ENCODE results near the gene UACA. TPM values are rescaled to one million over a fixed set of nuclear protein-coding genes. Genes with fewer than 3 reads are reported as not detected.

Gene UACA
- total RNA-seq, 2 experiments from 2014 or later: 6.6 TPM

DNA sequence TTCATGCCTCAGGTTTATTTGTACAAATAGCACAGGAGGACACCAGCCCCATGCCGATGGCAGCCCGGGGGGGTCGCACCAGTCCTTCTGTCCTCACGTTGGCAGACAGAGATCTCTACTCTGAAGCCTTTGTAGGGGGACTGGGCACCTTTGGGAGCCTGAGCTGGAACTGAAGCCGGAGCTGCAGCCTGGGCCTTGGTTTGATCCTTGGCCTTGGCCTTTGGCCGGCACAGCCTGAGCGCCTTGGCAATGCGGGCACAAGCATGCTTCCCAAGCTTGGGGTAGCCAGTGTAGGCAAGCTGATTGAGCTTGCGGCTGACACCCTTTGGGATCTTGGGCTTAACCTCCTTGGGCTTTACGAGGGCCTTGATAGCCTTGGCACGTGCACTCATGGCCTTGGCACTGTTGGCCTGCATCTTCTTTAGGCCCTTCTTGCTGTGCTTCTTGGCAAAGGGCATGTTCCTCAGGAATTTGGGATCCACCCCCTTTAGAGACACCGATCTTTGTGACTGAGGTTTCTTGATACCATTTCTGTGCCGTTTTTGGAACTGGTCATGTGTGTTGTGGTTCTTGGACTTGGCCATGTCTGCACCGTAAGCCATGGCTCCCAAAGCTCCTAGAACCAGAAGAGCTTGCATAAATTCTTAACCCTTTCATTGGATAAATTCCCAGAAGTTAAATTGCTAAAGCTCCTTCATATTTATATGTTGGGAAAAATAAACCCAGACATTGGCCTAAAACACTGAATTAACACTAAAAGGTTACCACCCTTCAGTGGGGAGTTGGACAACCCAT lies 33.4 kb upstream of the UACA start:
- DNase-seq (no peak), ATAC-seq (no peak)
- Mint-ChIP-seq H3K27me3 (no peaks in the 10 kb centered on the region), H3K4me3 (no peak overlapping the region), H3K36me3 (ENCODE audit: low read depth) (no peaks in the 10 kb centered on the region), H3K4me1 (no peaks in the 10 kb centered on the region), H3K27ac (no peak overlapping the region), H3K9me3 (ENCODE audit: low read depth) (no peaks in the 10 kb centered on the region)
- ChIA-PET CTCF (interaction anchor here (1.3 kb wide), 1 partner anchor 26 kb away, joined by 4 read pairs; no protein-coding TSS in a partner anchor), POLR2A (no interaction called here)
- intact Hi-C loops (cut with DNase I, micrococcal nuclease): no loop called here

DNA sequence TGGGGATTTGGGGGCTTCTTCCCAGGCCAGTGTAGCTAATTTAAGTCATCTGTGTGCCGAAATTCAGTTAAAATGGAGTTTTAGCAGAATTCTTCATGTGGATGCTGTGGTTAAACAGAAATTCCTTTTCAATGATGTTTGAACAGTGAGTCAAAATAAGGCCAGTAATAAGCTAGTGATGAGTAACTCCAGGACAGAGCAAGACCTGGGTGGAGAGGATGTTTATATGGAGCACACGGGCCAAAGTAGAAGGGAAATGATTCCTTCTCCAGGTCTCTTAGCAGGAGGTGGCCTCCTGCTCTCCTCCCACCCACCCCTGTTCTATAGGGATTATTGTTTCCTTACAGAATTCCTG lies 31.9 kb upstream of the UACA start:
- Mint-ChIP-seq H3K4me3 (no peak overlapping the region), H3K36me3 (ENCODE audit: low read depth) (no peaks in the 10 kb centered on the region), H3K27ac (no peak overlapping the region), H3K27me3 (no peaks in the 10 kb centered on the region), H3K9me3 (ENCODE audit: low read depth) (no peaks in the 10 kb centered on the region), H3K4me1 (no peaks in the 10 kb centered on the region)
- CTCF ChIA-PET: no interaction called here
- no peak for ATAC-seq
- POLR2A ChIA-PET: no interaction called here
- no peak for DNase-seq
- intact Hi-C loops (cut with DNase I, micrococcal nuclease): no loop called here

DNA sequence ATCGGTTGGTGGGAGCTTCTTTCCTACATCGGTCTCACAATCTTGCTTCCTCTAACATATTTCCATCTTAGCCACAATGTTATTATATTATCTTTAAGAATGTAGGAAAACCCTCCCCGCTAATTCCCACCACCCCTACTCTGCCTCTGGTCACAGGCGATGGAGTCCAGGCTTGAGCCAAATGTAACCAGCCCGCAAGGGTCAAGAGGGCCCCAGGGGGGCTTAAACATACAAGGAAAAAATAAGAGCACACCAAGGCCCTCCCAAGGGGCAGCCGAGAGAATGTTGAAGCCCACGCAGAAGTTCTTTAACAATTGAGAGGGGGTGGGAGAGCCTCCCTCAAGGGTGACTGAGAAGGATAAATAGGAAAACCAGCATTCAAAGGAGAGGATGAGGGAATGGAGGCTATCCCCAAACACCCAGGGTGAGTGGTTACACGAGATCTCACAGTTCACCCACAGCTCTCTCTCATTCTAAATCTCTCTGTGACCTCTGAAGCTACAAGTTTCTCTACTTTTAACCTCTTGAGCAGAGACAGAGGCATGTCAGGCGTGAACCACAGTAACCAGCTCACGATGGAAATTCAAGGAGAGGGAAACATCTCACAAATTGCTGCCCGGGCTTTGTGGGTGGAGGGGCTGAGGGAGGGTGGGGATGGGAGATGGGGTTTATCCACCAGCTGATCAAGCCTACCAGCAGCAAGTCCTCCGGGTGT lies 31.4 kb upstream of the UACA start:
- ChIA-PET POLR2A (no interaction called here), CTCF (interaction anchor here (1.8 kb wide), 1 partner anchor 17 kb away, joined by 5 read pairs; no protein-coding TSS in a partner anchor)
- no peaks in the 10 kb centered on the region for H3K36me3 Mint-ChIP-seq (ENCODE audit: low read depth)
- intact Hi-C loops (cut with DNase I, micrococcal nuclease): no loop called here
- no peaks in the 10 kb centered on the region for H3K9me3 Mint-ChIP-seq (ENCODE audit: low read depth)
- no peak overlapping the region for H3K4me3 Mint-ChIP-seq
- H3K27me3 Mint-ChIP-seq: no peaks in the 10 kb centered on the region
- no peaks in the 10 kb centered on the region for H3K4me1 Mint-ChIP-seq
- ATAC-seq (no peak), DNase-seq (no peak)
- no peak overlapping the region for H3K27ac Mint-ChIP-seq

DNA sequence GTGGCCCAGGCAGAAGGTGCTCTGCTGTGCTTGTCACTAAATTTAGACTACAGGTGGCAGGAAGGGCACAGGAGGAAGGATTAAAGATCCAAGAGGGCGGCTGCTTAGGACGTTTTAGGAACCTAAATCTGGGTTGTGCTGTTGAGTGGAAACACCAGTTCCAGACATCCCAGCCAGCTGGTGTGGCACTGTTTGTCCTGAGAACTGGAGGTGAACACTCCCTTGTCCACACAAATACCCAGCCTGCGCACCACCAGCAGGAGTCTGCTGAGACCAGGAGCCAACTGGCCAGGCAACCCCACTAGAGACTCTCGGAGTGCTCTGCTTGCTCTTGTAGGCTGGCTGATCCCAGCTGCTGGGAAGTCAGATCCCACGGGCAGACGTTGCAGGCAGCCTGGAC lies 30.3 kb upstream of the UACA start:
- ATAC-seq: no peak
- H3K27ac Mint-ChIP-seq: no peak overlapping the region
- no peak for DNase-seq
- H3K4me1 Mint-ChIP-seq: no peaks in the 10 kb centered on the region
- ChIA-PET POLR2A (no interaction called here), CTCF (interaction anchor here (1.8 kb wide), 1 partner anchor 18 kb away, joined by 5 read pairs; no protein-coding TSS in a partner anchor)
- intact Hi-C loops (cut with DNase I, micrococcal nuclease): no loop called here
- H3K9me3 Mint-ChIP-seq (ENCODE audit: low read depth): no peaks in the 10 kb centered on the region
- H3K27me3 Mint-ChIP-seq: peaks cover 2% of the 10 kb centered on the region
- H3K4me3 Mint-ChIP-seq: no peak overlapping the region
- no peaks in the 10 kb centered on the region for H3K36me3 Mint-ChIP-seq (ENCODE audit: low read depth)

DNA sequence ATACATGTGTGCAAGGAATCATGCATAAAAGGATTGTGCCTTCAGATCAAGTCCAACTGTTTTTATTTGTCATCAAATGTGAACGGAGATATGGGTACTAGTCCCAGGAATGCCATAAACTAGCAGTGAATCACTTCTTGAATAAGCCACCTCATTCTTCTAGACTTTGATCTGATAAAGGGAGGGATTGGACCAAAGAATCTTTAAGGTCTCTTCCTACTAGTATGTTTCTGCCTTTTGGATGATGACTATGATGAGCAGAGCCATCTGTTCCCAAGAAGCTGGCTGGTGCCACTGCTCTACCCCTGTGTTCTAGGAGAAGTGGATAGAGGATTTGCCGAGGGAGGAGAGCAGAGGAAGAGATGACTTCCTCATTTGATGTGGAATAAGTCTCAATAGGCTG lies 28.8 kb upstream of the UACA start:
- Mint-ChIP-seq H3K4me3 (no peak overlapping the region), H3K27ac (no peak overlapping the region), H3K4me1 (no peaks in the 10 kb centered on the region), H3K27me3 (peaks cover 5% of the 10 kb centered on the region), H3K36me3 (ENCODE audit: low read depth) (no peaks in the 10 kb centered on the region), H3K9me3 (ENCODE audit: low read depth) (no peaks in the 10 kb centered on the region)
- ChIA-PET POLR2A (no interaction called here), CTCF (no interaction called here)
- ATAC-seq (no peak), DNase-seq (no peak)
- intact Hi-C loops (cut with DNase I, micrococcal nuclease): no loop called here

DNA sequence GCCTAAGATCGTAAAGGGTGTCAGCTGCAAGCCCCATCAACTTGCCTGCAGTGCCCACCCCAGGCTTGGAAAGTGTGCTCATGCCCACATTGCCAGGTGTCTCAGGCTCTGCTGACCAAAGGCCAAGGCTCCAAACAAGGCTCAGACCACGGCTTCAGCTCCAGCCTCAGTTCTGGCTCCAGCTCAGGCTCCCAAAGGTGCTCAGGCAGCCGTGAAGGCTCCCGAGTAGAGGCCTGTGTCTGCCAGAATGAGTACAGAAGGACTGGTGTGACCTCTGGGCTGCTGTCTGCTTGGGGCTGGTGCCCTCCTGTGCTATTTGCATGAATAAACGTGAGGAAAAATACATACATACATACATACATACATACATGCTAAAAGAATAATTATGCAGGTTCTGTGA lies 27.9 kb upstream of the UACA start:
- Mint-ChIP-seq H3K27me3 (peaks cover 5% of the 10 kb centered on the region), H3K27ac (no peak overlapping the region), H3K36me3 (ENCODE audit: low read depth) (no peaks in the 10 kb centered on the region), H3K4me3 (no peak overlapping the region), H3K4me1 (no peaks in the 10 kb centered on the region), H3K9me3 (ENCODE audit: low read depth) (no peaks in the 10 kb centered on the region)
- no peak for ATAC-seq
- no peak for DNase-seq
- intact Hi-C loops (cut with DNase I, micrococcal nuclease): no loop called here
- ChIA-PET CTCF (no interaction called here), POLR2A (no interaction called here)

DNA sequence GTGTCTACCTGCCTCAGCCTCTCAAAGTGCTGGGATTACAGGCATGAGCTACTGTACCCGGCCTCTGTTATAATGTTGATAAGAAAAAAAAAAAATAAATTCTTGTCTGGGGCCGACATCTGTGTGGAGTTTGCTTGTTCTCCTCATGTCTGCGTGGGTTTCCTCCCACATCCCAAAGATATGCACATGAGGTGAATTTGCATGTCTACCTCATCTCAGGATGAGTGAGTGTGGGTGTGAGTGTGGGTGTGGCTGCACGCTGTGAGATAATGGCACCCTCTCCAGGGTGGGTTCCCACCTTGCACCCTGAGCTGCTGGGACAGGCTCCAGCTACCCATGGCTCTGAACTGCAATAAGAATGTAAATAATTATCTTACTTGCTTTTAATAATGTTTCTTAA lies 25.9 kb upstream of the UACA start:
- no peaks in the 10 kb centered on the region for H3K36me3 Mint-ChIP-seq (ENCODE audit: low read depth)
- ATAC-seq (no peak), DNase-seq (no peak)
- no peaks in the 10 kb centered on the region for H3K4me1 Mint-ChIP-seq
- no peak overlapping the region for H3K4me3 Mint-ChIP-seq
- H3K27ac Mint-ChIP-seq: no peak overlapping the region
- H3K9me3 Mint-ChIP-seq (ENCODE audit: low read depth): no peaks in the 10 kb centered on the region
- intact Hi-C loops (cut with DNase I, micrococcal nuclease): no loop called here
- H3K27me3 Mint-ChIP-seq: peaks cover 7% of the 10 kb centered on the region
- POLR2A ChIA-PET: no interaction called here
- CTCF ChIA-PET: no interaction called here

DNA sequence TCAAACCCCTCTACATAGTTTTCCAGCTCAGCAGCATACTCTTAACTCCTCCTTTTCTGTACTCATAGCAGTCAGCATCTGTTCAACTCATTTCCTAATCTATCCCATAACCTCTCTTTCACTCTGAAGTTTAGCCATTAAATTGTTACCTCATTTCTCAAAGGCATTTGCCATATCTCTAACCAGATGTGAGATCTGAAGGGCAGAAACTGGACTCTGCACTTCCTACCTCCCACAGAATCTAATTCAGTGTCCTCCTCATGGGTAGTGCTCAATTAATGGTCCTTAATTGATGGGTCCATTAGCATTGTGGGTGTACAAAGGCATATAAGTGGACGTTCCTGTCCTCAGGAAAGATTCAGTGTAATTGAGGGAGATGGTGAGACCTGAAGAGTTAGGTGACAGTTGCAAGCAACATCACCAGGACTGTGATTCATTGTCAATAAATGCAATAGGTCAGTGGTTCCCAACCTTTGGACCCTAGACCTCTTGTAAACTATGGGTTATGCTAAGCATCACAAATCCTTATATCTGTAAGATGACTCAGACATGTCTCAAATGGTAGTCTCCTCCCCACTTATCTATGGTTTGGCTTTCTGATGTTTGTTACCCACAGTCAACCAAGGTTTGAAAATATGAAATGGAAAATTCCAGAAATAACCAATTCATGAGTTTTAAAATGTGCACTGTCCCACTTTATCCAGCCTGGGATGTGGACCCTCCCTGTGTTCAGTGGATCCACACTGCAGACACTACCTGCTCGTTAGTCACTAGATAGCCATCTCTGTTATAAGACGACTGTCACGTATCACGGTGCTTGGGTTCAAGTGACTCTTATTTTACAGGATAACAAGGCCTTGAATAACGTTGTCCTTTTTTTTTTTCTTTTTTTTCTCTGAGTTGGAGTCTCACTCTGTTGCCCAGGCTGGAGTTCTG lies 25.0 kb upstream of the UACA start:
- Mint-ChIP-seq H3K27me3 (peaks cover 7% of the 10 kb centered on the region), H3K9me3 (ENCODE audit: low read depth) (no peaks in the 10 kb centered on the region), H3K4me3 (no peak overlapping the region), H3K36me3 (ENCODE audit: low read depth) (no peaks in the 10 kb centered on the region), H3K27ac (no peak overlapping the region), H3K4me1 (no peaks in the 10 kb centered on the region)
- ATAC-seq: no peak
- DNase-seq: no peak
- ChIA-PET POLR2A (no interaction called here), CTCF (no interaction called here)
- intact Hi-C loops (cut with DNase I, micrococcal nuclease): no loop called here

DNA sequence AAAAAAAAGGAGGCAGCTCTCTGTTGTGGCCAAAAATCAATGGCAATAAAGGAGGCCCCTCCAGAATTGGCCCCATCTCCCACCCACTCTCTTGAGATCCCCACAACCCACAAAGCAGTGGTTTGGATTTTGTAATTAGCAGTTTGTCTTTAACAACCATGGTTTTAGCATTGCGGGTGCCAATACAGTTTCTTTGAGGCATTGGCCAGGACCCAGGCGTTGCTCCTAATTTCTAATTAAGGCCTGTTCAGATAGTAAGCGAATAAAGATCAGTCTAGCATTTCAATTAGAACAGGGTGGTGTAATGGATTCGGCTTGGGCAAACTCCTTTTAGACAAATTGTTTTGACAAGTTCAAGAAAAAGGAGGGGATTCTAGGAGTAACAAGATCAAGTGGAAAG lies 23.6 kb upstream of the UACA start:
- no peaks in the 10 kb centered on the region for H3K36me3 Mint-ChIP-seq (ENCODE audit: low read depth)
- no peaks in the 10 kb centered on the region for H3K9me3 Mint-ChIP-seq (ENCODE audit: low read depth)
- DNase-seq (no peak), ATAC-seq (no peak)
- no peak overlapping the region for H3K27ac Mint-ChIP-seq
- intact Hi-C loops (cut with DNase I, micrococcal nuclease): no loop called here
- no peaks in the 10 kb centered on the region for H3K4me1 Mint-ChIP-seq
- ChIA-PET CTCF (interaction anchor here (1.7 kb wide), 1 partner anchor 11 kb away, joined by 4 read pairs; no protein-coding TSS in a partner anchor), POLR2A (no interaction called here)
- H3K27me3 Mint-ChIP-seq: peaks cover 7% of the 10 kb centered on the region
- H3K4me3 Mint-ChIP-seq: no peak overlapping the region

DNA sequence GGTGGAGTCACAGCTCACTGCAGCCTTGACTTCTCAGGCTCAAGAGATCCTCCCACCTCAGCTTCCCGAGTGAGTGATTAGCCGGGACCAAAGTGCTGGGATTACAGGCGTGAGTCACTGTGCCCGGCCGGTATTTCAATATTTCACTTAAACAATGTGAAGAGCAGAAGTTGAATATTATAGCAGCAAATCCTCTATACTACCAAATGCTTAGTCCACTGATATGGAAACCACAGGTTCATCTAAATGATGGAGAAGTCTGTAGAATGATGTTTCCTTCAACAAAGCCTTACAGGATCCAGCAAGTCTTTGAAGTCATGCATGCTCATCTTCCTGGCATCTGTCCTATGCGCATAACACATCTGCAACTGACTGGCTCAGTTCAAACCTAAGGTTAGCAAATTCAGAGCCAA lies 20.3 kb upstream of the UACA start:
- Mint-ChIP-seq H3K27me3 (peaks cover 9% of the 10 kb centered on the region), H3K27ac (no peak overlapping the region), H3K4me1 (no peaks in the 10 kb centered on the region), H3K4me3 (no peak overlapping the region), H3K9me3 (ENCODE audit: low read depth) (no peaks in the 10 kb centered on the region), H3K36me3 (ENCODE audit: low read depth) (no peaks in the 10 kb centered on the region)
- ChIA-PET POLR2A (no interaction called here), CTCF (interaction anchor here (0.7 to 0.9 kb wide), 2 partner anchors 15 to 183 kb away, joined by 3 read pairs; no protein-coding TSS in a partner anchor)
- ATAC-seq (no peak), DNase-seq (no peak)
- intact Hi-C loops (cut with DNase I, micrococcal nuclease): no loop called here

DNA sequence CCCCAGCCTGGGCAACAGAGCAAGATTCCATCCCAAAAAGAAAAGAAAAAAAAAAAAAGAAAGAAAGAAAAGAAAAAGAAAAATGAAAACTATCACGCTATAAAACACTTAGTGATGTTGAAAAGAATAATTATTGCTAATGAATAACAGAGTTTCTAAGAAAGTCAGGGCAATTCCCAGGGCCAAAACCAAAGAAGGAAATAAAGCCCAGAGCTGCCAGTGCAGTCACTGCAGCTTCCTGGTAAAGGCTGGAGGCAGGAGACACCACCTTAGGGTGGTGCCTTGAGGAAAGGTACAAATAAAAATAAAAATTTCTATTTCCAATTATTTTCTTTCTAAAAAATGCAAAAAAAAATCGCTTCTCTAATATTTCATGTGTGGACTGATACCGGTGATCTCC lies 19.7 kb upstream of the UACA start:
- no peak for DNase-seq
- H3K27me3 Mint-ChIP-seq: peaks cover 8% of the 10 kb centered on the region
- intact Hi-C loops (cut with DNase I, micrococcal nuclease): no loop called here
- no peaks in the 10 kb centered on the region for H3K36me3 Mint-ChIP-seq (ENCODE audit: low read depth)
- ATAC-seq: no peak
- H3K27ac Mint-ChIP-seq: no peak overlapping the region
- no peaks in the 10 kb centered on the region for H3K4me1 Mint-ChIP-seq
- ChIA-PET POLR2A (no interaction called here), CTCF (interaction anchor here (0.7 to 0.9 kb wide), 2 partner anchors 16 to 184 kb away, joined by 3 read pairs; no protein-coding TSS in a partner anchor)
- H3K9me3 Mint-ChIP-seq (ENCODE audit: low read depth): no peaks in the 10 kb centered on the region
- no peak overlapping the region for H3K4me3 Mint-ChIP-seq
